K562 (cell line): ENCODE data around the gene GIPC3. TPM values are rescaled to one million over a fixed set of nuclear protein-coding genes. Genes with fewer than 3 reads are reported as not detected.
A peak's percentile ranks its signal among the peaks of the same experiment; 100 is the strongest.

Source experiments
- BRD9 ChIP-seq: fragments of 450-650 bp; IDR thresholded peaks from 2 replicates; pipeline ENCODE4 v1.6.1; 2018; ENCODE audit warnings: low read depth; ENCODE audit not compliant: partially characterized antibody
- CREB3L1 ChIP-seq: fragments of 450-650 bp; IDR thresholded peaks from 2 replicates; pipeline ENCODE4 v1.6.1; 2014; ENCODE audit warnings: low read depth, mild to moderate bottlenecking, moderate library complexity, borderline replicate concordance
- CSDE1 ChIP-seq, 2 experiments: fragments of 450-650 bp; IDR thresholded peaks; 2 replicates each; pipeline ENCODE4 v1.6.1; 2016; ENCODE audit warnings: mild to moderate bottlenecking in 1 of 2
- ESRRA ChIP-seq: fragments of 450-650 bp; IDR thresholded peaks from 2 replicates; pipeline ENCODE4 v1.6.1; 2014; ENCODE audit warnings: low read depth, mild to moderate bottlenecking, moderate library complexity, borderline replicate concordance
- ETV1 ChIP-seq: fragments of 450-650 bp; conservative IDR thresholded peaks from 2 replicates; pipeline ENCODE4 v1.6.1; 2016; ENCODE audit warnings: missing genetic modification characterization, control low read depth, low read depth, missing compliant biosample characterization
- EWSR1 ChIP-seq: fragments of 450-650 bp; IDR thresholded peaks from 2 replicates; pipeline ENCODE4 v1.6.1; 2018; ENCODE audit warnings: borderline replicate concordance, mild to moderate bottlenecking, low read depth, moderate library complexity; ENCODE audit not compliant: partially characterized antibody
- HNRNPK ChIP-seq: fragments of 200-400 bp; formaldehyde crosslinking; IDR thresholded peaks from one replicate; pipeline ENCODE4 v1.6.1; 2018; ENCODE audit warnings: mild to moderate bottlenecking, low read depth, low read length; ENCODE audit not compliant: poor library complexity, severe bottlenecking
- MCM7 ChIP-seq, 2 experiments: fragments of 450-650 bp; IDR thresholded peaks; 2 replicates each; pipeline ENCODE4 v1.6.1; 2016 to 2018
- PHB2 ChIP-seq: fragments of 450-650 bp; IDR thresholded peaks from 2 replicates; pipeline ENCODE4 v1.6.1; 2017; ENCODE audit warnings: low read depth
- SMARCA5 ChIP-seq: fragments of 450-650 bp; IDR thresholded peaks from 2 replicates; pipeline ENCODE4 v1.6.1; 2016
- SRSF1 ChIP-seq: fragments of 200-400 bp; formaldehyde crosslinking; IDR thresholded peaks from 2 replicates; pipeline ENCODE4 v1.6.1; 2017; ENCODE audit warnings: mild to moderate bottlenecking, low read depth, low read length, moderate library complexity
- SRSF7 ChIP-seq: fragments of 200-400 bp; formaldehyde crosslinking; optimal IDR thresholded peaks from 2 replicates; pipeline ENCODE3; 2017; ENCODE audit warnings: mild to moderate bottlenecking, low read depth, low read length
- XRCC4 ChIP-seq: IDR thresholded peaks from one replicate; pipeline ENCODE4 v1.6.1; 2011; ENCODE audit not compliant: insufficient read depth, insufficient read length; ENCODE audit errors: extremely low read depth
- ZEB2 ChIP-seq: fragments of 450-650 bp; IDR thresholded peaks from 2 replicates; pipeline ENCODE4 v1.6.1; 2016
- ZNF583 ChIP-seq: fragments of 250-450 bp; sonication (Bioruptor Pico); IDR thresholded peaks from 2 replicates; pipeline ENCODE4 v1.4.0; 2020
- ZNF76 ChIP-seq: fragments of 250-450 bp; sonication (Bioruptor Pico); IDR thresholded peaks from 2 replicates; pipeline ENCODE4 v1.4.0; 2020; ENCODE audit warnings: mild to moderate bottlenecking, moderate library complexity, borderline replicate concordance
- polyA plus RNA-seq, 8 experiments: library from polyadenylated mRNA; depleted of rRNA in 4 of 8; stranded (reverse) in 5 of 8; unstranded in 3 of 8; fragments of >200 nt; fragmentation: Nextera tagmentation in 2 of 8; fragmentation: Illumina TruSeq in 1 of 8; extraction: Ambion mirVana in 2 of 8; extraction: Trizol in 1 of 8; gene quantifications; 2 replicates each; pipeline versions ENCODE4 v1.2.1 to v1.2.3, GENCODE V29; 2011 to 2014; ENCODE audit warnings: inconsistent platforms in 1 of 8, missing spikeins in 1 of 8
- total RNA-seq, 7 experiments: library from RNA; depleted of rRNA in 6 of 7; stranded (reverse); fragments of >200 nt in 6 of 7; fragmentation: Illumina TruSeq in 2 of 7; extraction: Trizol in 2 of 7; gene quantifications; 2 replicates each; pipeline versions ENCODE4 v1.2.1 to v1.2.3, GENCODE V29; 2011 to 2021; ENCODE audit warnings: low replicate concordance in 1 of 7
- TF ChIP-seq, protein P1 (sequence below): fragments of 450-650 bp; IDR thresholded peaks from 2 replicates; pipeline ENCODE4 v1.7.1; 2018; ENCODE audit warnings: mild to moderate bottlenecking, low read depth; ENCODE audit not compliant: partially characterized antibody
- TF ChIP-seq, protein P2 (sequence below): conservative IDR thresholded peaks from 2 replicates; pipeline ENCODE4 v1.6.1; 2011; ENCODE audit warnings: low read depth, mild to moderate bottlenecking, low read length; ENCODE audit not compliant: control insufficient read depth

The GIPC3 gene
- total and polyA plus RNA-seq, 9 of the 15 experiments (the other 6 are each of a cell fraction or from before 2014, with no cell fraction given), result 0.03 to 3.6 (median 1.5) TPM; not detected in 1

GRCh38 chr19:3608079-3608641 lies 22.9 kb downstream of the GIPC3 start (continued):
- TF ChIP-seq, protein P1, sequence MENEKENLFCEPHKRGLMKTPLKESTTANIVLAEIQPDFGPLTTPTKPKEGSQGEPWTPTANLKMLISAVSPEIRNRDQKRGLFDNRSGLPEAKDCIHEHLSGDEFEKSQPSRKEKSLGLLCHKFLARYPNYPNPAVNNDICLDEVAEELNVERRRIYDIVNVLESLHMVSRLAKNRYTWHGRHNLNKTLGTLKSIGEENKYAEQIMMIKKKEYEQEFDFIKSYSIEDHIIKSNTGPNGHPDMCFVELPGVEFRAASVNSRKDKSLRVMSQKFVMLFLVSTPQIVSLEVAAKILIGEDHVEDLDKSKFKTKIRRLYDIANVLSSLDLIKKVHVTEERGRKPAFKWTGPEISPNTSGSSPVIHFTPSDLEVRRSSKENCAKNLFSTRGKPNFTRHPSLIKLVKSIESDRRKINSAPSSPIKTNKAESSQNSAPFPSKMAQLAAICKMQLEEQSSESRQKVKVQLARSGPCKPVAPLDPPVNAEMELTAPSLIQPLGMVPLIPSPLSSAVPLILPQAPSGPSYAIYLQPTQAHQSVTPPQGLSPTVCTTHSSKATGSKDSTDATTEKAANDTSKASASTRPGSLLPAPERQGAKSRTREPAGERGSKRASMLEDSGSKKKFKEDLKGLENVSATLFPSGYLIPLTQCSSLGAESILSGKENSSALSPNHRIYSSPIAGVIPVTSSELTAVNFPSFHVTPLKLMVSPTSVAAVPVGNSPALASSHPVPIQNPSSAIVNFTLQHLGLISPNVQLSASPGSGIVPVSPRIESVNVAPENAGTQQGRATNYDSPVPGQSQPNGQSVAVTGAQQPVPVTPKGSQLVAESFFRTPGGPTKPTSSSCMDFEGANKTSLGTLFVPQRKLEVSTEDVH, result no peak
- peak; percentile 73 for TF ChIP-seq ESRRA
- no peak for TF ChIP-seq HNRNPK
- TF ChIP-seq XRCC4, result no peak
- TF ChIP-seq ZNF583 (CRISPR knock-in tag), result peak; percentile 35; the same call in 1 of the 2 replicates
- no peak for TF ChIP-seq PHB2
- no peak for TF ChIP-seq MCM7 (IDR thresholded peaks at IDR 0.05)
- TF ChIP-seq SRSF7, result no peak
- TF ChIP-seq ZNF76 (CRISPR knock-in tag), result no peak
- TF ChIP-seq BRD9, result no peak
- TF ChIP-seq ZEB2, result no peak
- peak; percentile 92 for TF ChIP-seq CREB3L1
- TF ChIP-seq CSDE1 (IDR thresholded peaks at IDR 0.05), result no peak
- TF ChIP-seq, protein P2, sequence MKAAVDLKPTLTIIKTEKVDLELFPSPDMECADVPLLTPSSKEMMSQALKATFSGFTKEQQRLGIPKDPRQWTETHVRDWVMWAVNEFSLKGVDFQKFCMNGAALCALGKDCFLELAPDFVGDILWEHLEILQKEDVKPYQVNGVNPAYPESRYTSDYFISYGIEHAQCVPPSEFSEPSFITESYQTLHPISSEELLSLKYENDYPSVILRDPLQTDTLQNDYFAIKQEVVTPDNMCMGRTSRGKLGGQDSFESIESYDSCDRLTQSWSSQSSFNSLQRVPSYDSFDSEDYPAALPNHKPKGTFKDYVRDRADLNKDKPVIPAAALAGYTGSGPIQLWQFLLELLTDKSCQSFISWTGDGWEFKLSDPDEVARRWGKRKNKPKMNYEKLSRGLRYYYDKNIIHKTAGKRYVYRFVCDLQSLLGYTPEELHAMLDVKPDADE, result 0 out of 2 replicates have a peak, but pooled peaks have one; percentile 10
- no peak for TF ChIP-seq SRSF1
- no peak for TF ChIP-seq EWSR1
- peak; percentile 78; the same call in 1 of the 2 replicates for TF ChIP-seq SMARCA5
- peak; percentile 80 for TF ChIP-seq ETV1 (tag)
